Heart left ventricle (tissue), 13 donors: Measurements from ENCODE around the gene NUCKS1.

Source experiments
- CTCF ChIP-seq, 12 donors: fragments of 200-600 bp; sonication (generic) in 4 of 12; IDR thresholded peaks; one replicate each; pipeline versions ENCODE4 v1.5.0 to v1.8.0; 2018 to 2022; ENCODE audit warnings: antibody characterized with exemption in 12 of 12, mild to moderate bottlenecking in 5 of 12
- POLR2A ChIP-seq, 2 donors: fragments of 450-650 bp; IDR thresholded peaks; one replicate each; pipeline ENCODE4 v1.6.1; 2017; ENCODE audit warnings: antibody characterized with exemption in 2 of 2, mild to moderate bottlenecking in 2 of 2, moderate library complexity in 2 of 2
- donor health status: ischemic (EF 13 %, LVEDD 7.1; RV severe dilation, severe dysfunction).
- donor health status: DM: no; HTN: yes; CAD: no.
- donor health status: DM: no; HTN: no; CAD: no.
- donor health status: ischemic (EF 25% LVEDD 6.9; RV normal size, moderate dysfunction).
- donor health status: ischemic (EF 25% LVEDD 5.7; RV mildly dilated, moderate dysfunction).
- donor health status: ischemic (EF 35%, LVEDD 5.7; RV mildly dilated, moderate dysfunction).
- donor health status: nonischemic (EF 11% LVEDD 7.7; RV severe dilation, severe dysfunction).
- donor health status: DM: yes; HTN: yes; CAD: no.
- donor health status: PGD.
- donor health status: ischemic (EF 29% LVEDD 5.4; RV normal size, mild dysfunction).
- donor health status: nonischemic (EF 23%, LVEDD 6.1; RV moderate dilation, normal function).

- TF ChIP-seq POLR2A (IDR thresholded peaks at IDR 0.05) (no peak), CTCF (IDR thresholded peaks at IDR 0.05) (no peak)
Measured at GRCh38 chr1:205735218-205735617, 14.8 kb downstream of the NUCKS1 start.
